Liver (tissue), 3 donors: ENCODE results near the gene ASPDH.

Experiments used
- CTCF ChIP-seq: fragments of 150-350 bp; IDR thresholded peaks from 2 replicates; pipeline ENCODE4 v1.5.1; 2017; ENCODE audit warnings: improper control_type of control experiment, low read depth, low read length; ENCODE audit not compliant: missing input control
- FOXA1 ChIP-seq: IDR thresholded peaks from 2 replicates; pipeline ENCODE4 v1.6.1; 2016; ENCODE audit warnings: antibody characterized with exemption
- FOXA2 ChIP-seq: IDR thresholded peaks from 2 replicates; pipeline ENCODE4 v1.6.1; 2016; ENCODE audit warnings: antibody characterized with exemption
- GABPA ChIP-seq, 2 donors: IDR thresholded peaks in 1 of 2; conservative IDR thresholded peaks in 1 of 2; 2 replicates each; pipeline ENCODE4 v1.6.1; 2016; ENCODE audit warnings: antibody characterized with exemption in 2 of 2, mild to moderate bottlenecking in 1 of 2, moderate library complexity in 1 of 2
- HNF4G ChIP-seq: IDR thresholded peaks from 2 replicates; pipeline ENCODE4 v1.6.1; 2016; ENCODE audit warnings: antibody characterized with exemption
- RAD21 ChIP-seq, 2 donors: IDR thresholded peaks; 2 replicates each; pipeline ENCODE4 v1.6.1; 2016; ENCODE audit warnings: antibody characterized with exemption in 2 of 2, mild to moderate bottlenecking in 2 of 2
- TAF1 ChIP-seq: conservative IDR thresholded peaks from 2 replicates; pipeline ENCODE4 v1.6.1; 2016; ENCODE audit warnings: antibody characterized with exemption, mild to moderate bottlenecking
- TF ChIP-seq, protein P1 (sequence below): IDR thresholded peaks from 2 replicates; pipeline ENCODE4 v1.6.1; 2016; ENCODE audit warnings: antibody characterized with exemption
- donor health status: healthy.
- donor health status: healthy.

DNA sequence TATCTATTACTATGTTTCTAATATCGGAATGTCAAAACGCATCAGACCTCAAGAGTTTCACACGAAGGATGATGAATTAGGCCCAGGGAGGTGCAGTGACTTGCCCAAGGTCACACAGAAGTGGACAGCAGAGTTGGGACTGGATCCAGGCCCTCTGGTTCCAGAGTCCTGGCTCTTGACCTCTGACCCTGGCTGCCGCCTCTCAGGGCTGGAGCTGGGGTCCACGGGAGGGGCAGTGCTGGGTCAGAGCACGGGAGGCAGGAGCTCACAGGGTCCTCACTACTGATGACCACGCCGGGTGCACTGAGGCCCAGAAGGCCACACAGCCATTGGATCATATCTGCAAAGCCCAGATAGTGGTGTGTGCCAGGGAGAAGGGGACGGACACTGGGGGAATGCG is 9.2 kb upstream of the ASPDH start:
- TF ChIP-seq CTCF, result no peak
- no peak for TF ChIP-seq HNF4G
- TF ChIP-seq TAF1, result no peak
- no peak for TF ChIP-seq RAD21 (IDR thresholded peaks at IDR 0.05)
- TF ChIP-seq, protein P1, sequence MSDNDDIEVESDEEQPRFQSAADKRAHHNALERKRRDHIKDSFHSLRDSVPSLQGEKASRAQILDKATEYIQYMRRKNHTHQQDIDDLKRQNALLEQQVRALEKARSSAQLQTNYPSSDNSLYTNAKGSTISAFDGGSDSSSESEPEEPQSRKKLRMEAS, result no peak
- no peak for TF ChIP-seq GABPA (IDR thresholded peaks at IDR 0.05 in 1 of 2, conservative IDR thresholded peaks at IDR 0.05 in 1 of 2)
- TF ChIP-seq FOXA1, result no peak
- no peak for TF ChIP-seq FOXA2
